ENCODE data around the gene TLN1.

The TLN1 gene

GRCh38 chr9:35669331-35670145, 62.5 kb downstream of the TLN1 start:
- no peak for DNase-seq (ENCODE audit: low read depth)
- no peak overlapping the region for H3K4me3 ChIP-seq (ENCODE audit: low read depth, low read length)
- TF ChIP-seq CTCF (IDR thresholded peaks at IDR 0.05; ENCODE audit: low read depth, low read length, missing control alignments): no peak

GRCh38 chr9:35667939-35668338, 64.1 kb downstream of the TLN1 start:
- TF ChIP-seq CTCF (IDR thresholded peaks at IDR 0.05; ENCODE audit: low read depth, low read length, missing control alignments): no peak
- no peak for DNase-seq (ENCODE audit: low read depth)
- no peak overlapping the region for H3K4me3 ChIP-seq (ENCODE audit: low read depth, low read length)

GRCh38 chr9:35666549-35666948, 65.4 kb downstream of the TLN1 start:
- no peak for TF ChIP-seq CTCF (IDR thresholded peaks at IDR 0.05; ENCODE audit: low read depth, low read length, missing control alignments)
- DNase-seq (ENCODE audit: low read depth): no peak
- no peak overlapping the region for H3K4me3 ChIP-seq (ENCODE audit: low read depth, low read length)

- H3K4me3 ChIP-seq (ENCODE audit: low read depth, low read length): no peak overlapping the region
- no peak for TF ChIP-seq CTCF (IDR thresholded peaks at IDR 0.05; ENCODE audit: low read depth, low read length, missing control alignments)
Observed at GRCh38 chr9:35666045-35666444, 66.0 kb downstream of the TLN1 start.

GRCh38 chr9:35665471-35665818, 66.5 kb downstream of the TLN1 start:
- H3K4me3 ChIP-seq (ENCODE audit: low read depth, low read length): peak overlapping the region; percentile 86
- TF ChIP-seq CTCF (IDR thresholded peaks at IDR 0.05; ENCODE audit: low read depth, low read length, missing control alignments): no peak
- no peak for DNase-seq (ENCODE audit: low read depth)

More at GRCh38 chr9:35666045-35666444, 66.0 kb downstream of the TLN1 start:
- DNase-seq (ENCODE audit: low read depth): no peak

- TF ChIP-seq CTCF (IDR thresholded peaks at IDR 0.05; ENCODE audit: low read depth, low read length, missing control alignments): peak; percentile 13
- no peak for DNase-seq (ENCODE audit: low read depth)
- peak within 1 kb of the TSS; percentile 86 for H3K4me3 ChIP-seq (ENCODE audit: low read depth, low read length)
Observed at GRCh38 chr9:35664531-35665470, 67.2 kb downstream of the TLN1 start, which contains the start of gene ARHGEF39. Gene ARHGEF39, minus strand, starts transcription at chr9:35665195. Its CDS starts 26 bp downstream, at chr9:35665169.

Data from GM12864 (cell line).